HepG2 (cell line): Measurements from ENCODE around the gene CHCHD3. TPM values are rescaled to one million over a fixed set of nuclear protein-coding genes. Genes with fewer than 3 reads are reported as not detected.

ENCODE experiments used
- ARID2 ChIP-seq: sonication (generic); formaldehyde crosslinking; IDR thresholded peaks from 2 replicates; pipeline ENCODE4 v1.8.1; 2022; ENCODE audit warnings: mild to moderate bottlenecking, missing genetic modification reagents, borderline replicate concordance
- GABPB1 ChIP-seq: IDR thresholded peaks from 2 replicates; pipeline ENCODE4 v1.6.1; 2016; ENCODE audit warnings: mild to moderate bottlenecking, missing genetic modification reagents, moderate library complexity, missing compliant biosample characterization
- GATA4 ChIP-seq: sonication (generic); IDR thresholded peaks from 2 replicates; pipeline ENCODE4 v1.6.1; 2016; ENCODE audit warnings: antibody characterized with exemption, low read depth, borderline replicate concordance
- HIC2 ChIP-seq: sonication (generic); formaldehyde crosslinking; IDR thresholded peaks from 2 replicates; pipeline ENCODE4 v1.9.0; 2022; ENCODE audit warnings: low read depth, missing genetic modification reagents
- MED1 ChIP-seq: sonication (generic); formaldehyde crosslinking; IDR thresholded peaks from 2 replicates; pipeline ENCODE4 v1.4.0; 2020; ENCODE audit warnings: missing genetic modification reagents
- MIER2 ChIP-seq: IDR thresholded peaks from 2 replicates; pipeline ENCODE4 v1.6.1; 2016; ENCODE audit warnings: missing biosample characterization, missing genetic modification reagents
- NFE2 ChIP-seq: sonication (generic); formaldehyde crosslinking; IDR thresholded peaks from 2 replicates; pipeline ENCODE4 v1.4.0; 2020; ENCODE audit warnings: missing genetic modification reagents
- PCBP2 ChIP-seq: fragments of 200-400 bp; formaldehyde crosslinking; optimal IDR thresholded peaks from 2 replicates; pipeline ENCODE3; 2018; ENCODE audit warnings: low read length, low read depth; ENCODE audit not compliant: poor library complexity, severe bottlenecking
- POLR2A ChIP-seq, 2 experiments: IDR thresholded peaks; 2 replicates each; pipeline ENCODE4 v1.6.1; 2011; ENCODE audit warnings: low read depth in 2 of 2, low read length in 2 of 2, mild to moderate bottlenecking in 1 of 2, moderate library complexity in 1 of 2; ENCODE audit not compliant: insufficient read depth in 1 of 2
- RORA ChIP-seq: sonication (generic); formaldehyde crosslinking; IDR thresholded peaks from 2 replicates; pipeline ENCODE4 v1.5.0; 2020; ENCODE audit warnings: mild to moderate bottlenecking, missing genetic modification reagents, moderate library complexity
- XBP1 ChIP-seq: sonication (generic); formaldehyde crosslinking; IDR thresholded peaks from 2 replicates; pipeline ENCODE4 v1.5.0; 2020; ENCODE audit warnings: missing genetic modification reagents
- ZBTB7B ChIP-seq: sonication (generic); formaldehyde crosslinking; IDR thresholded peaks from 2 replicates; pipeline ENCODE4 v1.4.0; 2020; ENCODE audit warnings: missing genetic modification reagents
- ZNF484 ChIP-seq: sonication (generic); formaldehyde crosslinking; IDR thresholded peaks from 2 replicates; pipeline ENCODE4 v1.5.1; 2020; ENCODE audit warnings: mild to moderate bottlenecking, low read depth, missing genetic modification reagents, borderline replicate concordance
- ZNF720 ChIP-seq: sonication (generic); formaldehyde crosslinking; IDR thresholded peaks from 2 replicates; pipeline ENCODE4 v1.4.0; 2020; ENCODE audit warnings: missing genetic modification reagents
- ZNF766 ChIP-seq: sonication (generic); formaldehyde crosslinking; IDR thresholded peaks from 2 replicates; pipeline ENCODE4 v1.5.0; 2020; ENCODE audit warnings: missing genetic modification reagents, borderline replicate concordance
- polyA plus RNA-seq, 8 experiments: library from polyadenylated mRNA; depleted of rRNA in 3 of 8; stranded (reverse) in 7 of 8; unstranded in 1 of 8; fragments of >200 nt; fragmentation: Illumina TruSeq in 4 of 8; extraction: Trizol in 4 of 8; gene quantifications; 2 replicates each; pipeline versions ENCODE4 v1.2.1 to v1.2.3, GENCODE V29; 2011 to 2016; ENCODE audit warnings: low read depth in 4 of 8, missing spikeins in 1 of 8, mixed read lengths in 1 of 8; ENCODE audit not compliant: insufficient read depth in 1 of 8
- total RNA-seq, 5 experiments: library from RNA; depleted of rRNA; stranded (reverse); fragments of >200 nt; fragmentation: Illumina TruSeq; extraction: Trizol; gene quantifications; 2 replicates each; pipeline ENCODE4 v1.2.3, GENCODE V29; 2016; ENCODE audit warnings: low read depth in 1 of 5
- TF ChIP-seq, protein P1 (sequence below): sonication (generic); formaldehyde crosslinking; IDR thresholded peaks from 2 replicates; pipeline ENCODE4 v1.5.1; 2020; ENCODE audit warnings: mild to moderate bottlenecking, missing genetic modification reagents, borderline replicate concordance
- TF ChIP-seq, protein P2 (sequence below): sonication (generic); formaldehyde crosslinking; IDR thresholded peaks from 2 replicates; pipeline ENCODE4 v1.5.0; 2020; ENCODE audit warnings: missing genetic modification reagents
- TF ChIP-seq, protein P3 (sequence below): sonication (generic); formaldehyde crosslinking; IDR thresholded peaks from 2 replicates; pipeline ENCODE4 v1.4.0; 2020; ENCODE audit warnings: missing genetic modification reagents
- TF ChIP-seq, protein P4 (sequence below), 2 experiments: sonication (generic) in 1 of 2; formaldehyde crosslinking in 1 of 2; IDR thresholded peaks; 2 replicates each; pipeline versions ENCODE4 v1.4.0 to v1.6.1; 2016 to 2020; ENCODE audit warnings: borderline replicate concordance in 1 of 2, low read depth in 1 of 2, mild to moderate bottlenecking in 1 of 2, missing genetic modification reagents in 1 of 2

Gene CHCHD3
- total and polyA plus RNA-seq, 2 of the 13 experiments (the other 11 are each of a cell fraction or from before 2014, with no cell fraction given), result 32.7 to 86.8 TPM

DNA sequence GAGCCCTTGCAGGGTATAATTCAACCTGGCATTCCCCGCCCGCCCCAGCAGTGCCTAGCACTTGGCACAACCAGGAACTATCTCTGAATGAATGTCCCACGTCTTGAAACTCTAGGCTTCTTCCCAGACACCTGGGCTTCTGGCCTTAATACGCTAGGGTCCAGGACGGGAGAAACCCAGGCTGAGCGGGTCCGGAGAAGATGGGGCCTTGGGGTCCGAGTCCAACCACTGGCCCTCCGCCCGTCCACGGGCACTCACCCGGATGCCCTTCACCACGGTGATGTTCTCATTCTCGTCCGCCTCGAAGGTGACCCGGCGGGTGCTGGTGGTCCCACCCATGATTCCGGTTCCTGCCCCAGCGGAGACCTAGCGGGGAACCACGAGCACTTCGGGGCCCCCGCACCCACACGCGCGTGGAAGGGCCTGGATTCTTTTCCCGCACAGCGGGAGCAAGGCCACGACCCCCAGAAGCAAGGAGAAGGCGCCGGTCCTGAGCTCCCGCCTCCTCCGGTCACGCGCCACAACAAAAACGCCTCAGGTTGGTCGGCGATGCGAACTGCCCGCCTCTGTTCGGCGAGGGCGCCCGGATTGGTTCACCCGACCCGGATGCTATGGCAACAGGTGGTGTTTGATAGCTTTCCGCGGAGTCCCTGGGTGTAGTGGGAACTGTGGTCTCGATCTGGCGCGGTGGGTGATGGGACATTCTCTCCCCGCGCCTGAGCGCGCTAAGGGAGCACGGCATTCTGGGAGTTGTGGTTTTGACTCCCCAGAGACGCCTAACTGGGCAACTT lies at the start of gene CHCHD3 (continued):
- peak; percentile 96 for TF ChIP-seq GABPB1
- no peak for TF ChIP-seq GATA4
- TF ChIP-seq, protein P1, sequence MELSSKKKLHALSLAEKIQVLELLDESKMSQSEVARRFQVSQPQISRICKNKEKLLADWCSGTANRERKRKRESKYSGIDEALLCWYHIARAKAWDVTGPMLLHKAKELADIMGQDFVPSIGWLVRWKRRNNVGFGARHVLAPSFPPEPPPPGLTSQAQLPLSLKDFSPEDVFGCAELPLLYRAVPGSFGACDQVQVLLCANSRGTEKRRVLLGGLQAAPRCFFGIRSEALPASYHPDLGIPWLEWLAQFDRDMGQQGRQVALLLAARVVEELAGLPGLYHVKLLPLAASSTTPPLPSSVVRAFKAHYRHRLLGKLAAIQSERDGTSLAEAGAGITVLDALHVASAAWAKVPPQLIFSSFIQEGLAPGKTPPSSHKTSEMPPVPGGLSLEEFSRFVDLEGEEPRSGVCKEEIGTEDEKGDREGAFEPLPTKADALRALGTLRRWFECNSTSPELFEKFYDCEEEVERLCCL (CRISPR knock-in tag), result no peak
- TF ChIP-seq, protein P2, sequence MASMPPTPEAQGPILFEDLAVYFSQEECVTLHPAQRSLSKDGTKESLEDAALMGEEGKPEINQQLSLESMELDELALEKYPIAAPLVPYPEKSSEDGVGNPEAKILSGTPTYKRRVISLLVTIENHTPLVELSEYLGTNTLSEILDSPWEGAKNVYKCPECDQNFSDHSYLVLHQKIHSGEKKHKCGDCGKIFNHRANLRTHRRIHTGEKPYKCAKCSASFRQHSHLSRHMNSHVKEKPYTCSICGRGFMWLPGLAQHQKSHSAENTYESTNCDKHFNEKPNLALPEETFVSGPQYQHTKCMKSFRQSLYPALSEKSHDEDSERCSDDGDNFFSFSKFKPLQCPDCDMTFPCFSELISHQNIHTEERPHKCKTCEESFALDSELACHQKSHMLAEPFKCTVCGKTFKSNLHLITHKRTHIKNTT (CRISPR knock-in tag), result no peak
- TF ChIP-seq ZNF766 (CRISPR knock-in tag), result no peak
- no peak for TF ChIP-seq ZNF720
- TF ChIP-seq MIER2, result no peak
- TF ChIP-seq, protein P3, sequence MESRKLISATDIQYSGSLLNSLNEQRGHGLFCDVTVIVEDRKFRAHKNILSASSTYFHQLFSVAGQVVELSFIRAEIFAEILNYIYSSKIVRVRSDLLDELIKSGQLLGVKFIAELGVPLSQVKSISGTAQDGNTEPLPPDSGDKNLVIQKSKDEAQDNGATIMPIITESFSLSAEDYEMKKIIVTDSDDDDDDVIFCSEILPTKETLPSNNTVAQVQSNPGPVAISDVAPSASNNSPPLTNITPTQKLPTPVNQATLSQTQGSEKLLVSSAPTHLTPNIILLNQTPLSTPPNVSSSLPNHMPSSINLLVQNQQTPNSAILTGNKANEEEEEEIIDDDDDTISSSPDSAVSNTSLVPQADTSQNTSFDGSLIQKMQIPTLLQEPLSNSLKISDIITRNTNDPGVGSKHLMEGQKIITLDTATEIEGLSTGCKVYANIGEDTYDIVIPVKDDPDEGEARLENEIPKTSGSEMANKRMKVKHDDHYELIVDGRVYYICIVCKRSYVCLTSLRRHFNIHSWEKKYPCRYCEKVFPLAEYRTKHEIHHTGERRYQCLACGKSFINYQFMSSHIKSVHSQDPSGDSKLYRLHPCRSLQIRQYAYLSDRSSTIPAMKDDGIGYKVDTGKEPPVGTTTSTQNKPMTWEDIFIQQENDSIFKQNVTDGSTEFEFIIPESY, result no peak
- TF ChIP-seq ARID2 (CRISPR knock-in tag), result no peak
- TF ChIP-seq ZNF484 (CRISPR knock-in tag), result no peak
- peak; percentile 72 to 77 for TF ChIP-seq POLR2A (IDR thresholded peaks at IDR 0.05; ENCODE audit: insufficient read depth in 1 of 2, low read depth in 2 of 2, low read length in 2 of 2)
- TF ChIP-seq RORA (CRISPR knock-in tag), result no peak
- no peak for TF ChIP-seq XBP1 (CRISPR knock-in tag)
- no peak for TF ChIP-seq NFE2 (CRISPR knock-in tag)
- no peak for TF ChIP-seq PCBP2
- no peak for TF ChIP-seq HIC2 (CRISPR knock-in tag)
- TF ChIP-seq ZBTB7B, result peak; percentile 84
- TF ChIP-seq MED1 (CRISPR knock-in tag), result no peak
- TF ChIP-seq, protein P4, sequence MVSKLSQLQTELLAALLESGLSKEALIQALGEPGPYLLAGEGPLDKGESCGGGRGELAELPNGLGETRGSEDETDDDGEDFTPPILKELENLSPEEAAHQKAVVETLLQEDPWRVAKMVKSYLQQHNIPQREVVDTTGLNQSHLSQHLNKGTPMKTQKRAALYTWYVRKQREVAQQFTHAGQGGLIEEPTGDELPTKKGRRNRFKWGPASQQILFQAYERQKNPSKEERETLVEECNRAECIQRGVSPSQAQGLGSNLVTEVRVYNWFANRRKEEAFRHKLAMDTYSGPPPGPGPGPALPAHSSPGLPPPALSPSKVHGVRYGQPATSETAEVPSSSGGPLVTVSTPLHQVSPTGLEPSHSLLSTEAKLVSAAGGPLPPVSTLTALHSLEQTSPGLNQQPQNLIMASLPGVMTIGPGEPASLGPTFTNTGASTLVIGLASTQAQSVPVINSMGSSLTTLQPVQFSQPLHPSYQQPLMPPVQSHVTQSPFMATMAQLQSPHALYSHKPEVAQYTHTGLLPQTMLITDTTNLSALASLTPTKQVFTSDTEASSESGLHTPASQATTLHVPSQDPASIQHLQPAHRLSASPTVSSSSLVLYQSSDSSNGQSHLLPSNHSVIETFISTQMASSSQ (IDR thresholded peaks at IDR 0.05; ENCODE audit: low read depth), result no peak
- TF ChIP-seq, protein P4 (CRISPR knock-in tag; IDR thresholded peaks at IDR 0.05; ENCODE audit: borderline replicate concordance), result peak; percentile 48; the same call in 1 of the 2 replicates
